Mesodermal cell (in vitro differentiated cells): ENCODE results near the gene GPR171.
A peak's percentile ranks its signal among the peaks of the same experiment; 100 is the strongest.

Source experiments
- H3K27ac ChIP-seq: 2 replicates; pipeline ENCODE4 v1.7.0; 2013; ENCODE audit warnings: mild to moderate bottlenecking, low read depth, low read length, moderate library complexity; ENCODE audit not compliant: severe bottlenecking
- H3K36me3 ChIP-seq: 2 replicates; pipeline ENCODE4 v1.7.1; 2013; ENCODE audit warnings: mild to moderate bottlenecking, low read length, moderate library complexity; ENCODE audit not compliant: control insufficient read depth, insufficient read depth
- H3K4me1 ChIP-seq: one replicate; pipeline ENCODE4 v1.7.1; 2013; ENCODE audit warnings: mild to moderate bottlenecking, low read length; ENCODE audit not compliant: insufficient read depth, control insufficient read depth, poor library complexity, severe bottlenecking
- H3K4me3 ChIP-seq: 2 replicates; pipeline ENCODE4 v1.7.0; 2013; ENCODE audit warnings: low read length, control low read depth, mild to moderate bottlenecking; ENCODE audit not compliant: insufficient read depth, poor library complexity, severe bottlenecking; ENCODE audit errors: extremely low read depth
- H3K9me3 ChIP-seq: 2 replicates; pipeline ENCODE4 v1.7.1; 2013; ENCODE audit warnings: mild to moderate bottlenecking, low read length, moderate library complexity; ENCODE audit not compliant: control insufficient read depth
- WGBS, 2 experiments: methylation state at CpG; one replicate each; pipeline ENCODE4 v1.1.5; 2013; ENCODE audit warnings: missing lambda C conversion rate in 2 of 2; ENCODE audit not compliant: insufficient coverage in 2 of 2; 5-methylcytosine and 5-hydroxymethylcytosine counted together

GPR171 gene

GRCh38 chr3:151199554-151200438, 3.2 kb downstream of the GPR171 start:
- no peaks in the 10 kb centered on the region for H3K9me3 ChIP-seq
- WGBS, 2 experiments, result 100% methylated on average over 2 of the region's 4 CpGs; no CpG with 5 or more reads in 1 of the 2 experiments
- no peaks in the 10 kb centered on the region for H3K4me1 ChIP-seq
- H3K27ac ChIP-seq, result no peak overlapping the region
- no peaks in the 10 kb centered on the region for H3K36me3 ChIP-seq
- H3K4me3 ChIP-seq, result no peak overlapping the region

GRCh38 chr3:151198849-151199248, 4.2 kb downstream of the GPR171 start:
- H3K27ac ChIP-seq, result no peak overlapping the region
- WGBS, 2 experiments, result 75 to 100% methylated on average over 1 to 3 of the region's 5 CpGs

DNA sequence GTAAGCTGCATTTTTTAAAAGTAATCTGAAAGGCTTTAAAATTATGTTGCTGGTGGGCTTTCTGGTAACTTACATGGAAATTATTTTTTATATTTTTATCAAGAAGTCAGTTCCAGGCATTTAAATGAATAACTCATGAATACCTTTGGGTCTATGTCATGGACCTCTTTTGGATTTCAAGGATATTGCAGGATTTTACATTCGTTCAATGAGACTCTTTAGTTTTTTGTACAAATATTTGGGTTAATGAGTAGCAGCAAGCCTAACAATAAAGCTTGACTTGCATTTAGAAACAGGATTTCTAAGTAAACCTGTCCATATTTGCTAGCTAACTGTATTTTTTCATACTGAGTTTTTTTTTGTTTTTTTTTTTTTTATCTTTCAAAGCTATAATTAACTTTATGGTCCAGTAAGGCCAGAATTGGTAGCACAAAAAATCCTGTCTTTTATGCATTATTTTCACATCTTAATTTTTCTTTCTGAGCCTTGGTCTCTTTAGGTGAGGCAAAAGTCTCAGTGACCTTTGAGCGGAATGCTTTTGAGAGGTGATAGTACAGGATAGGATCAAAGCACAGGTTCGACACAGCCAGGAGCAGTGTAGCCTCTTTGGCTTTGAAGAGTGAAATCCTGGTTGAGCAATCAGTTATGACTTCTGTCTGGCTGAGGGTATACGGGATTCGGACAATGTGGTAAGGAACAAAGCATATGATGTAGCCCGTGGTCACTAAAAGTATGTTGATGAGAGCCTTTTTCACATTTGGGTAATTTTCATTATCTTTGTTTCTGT, 4.8 kb downstream of the GPR171 start:
- H3K4me1 ChIP-seq, result no peaks in the 10 kb centered on the region
- H3K9me3 ChIP-seq, result no peaks in the 10 kb centered on the region
- no peak overlapping the region for H3K27ac ChIP-seq
- WGBS, 2 experiments, result 94 to 95% methylated on average over 5 to 6 of the region's 6 CpGs
- H3K4me3 ChIP-seq, result no peak overlapping the region
- no peaks in the 10 kb centered on the region for H3K36me3 ChIP-seq

More at GRCh38 chr3:151198849-151199248, 4.2 kb downstream of the GPR171 start:
- Histone ChIP-seq H3K36me3 (no peaks in the 10 kb centered on the region), H3K4me1 (no peaks in the 10 kb centered on the region), H3K9me3 (no peaks in the 10 kb centered on the region), H3K4me3 (no peak overlapping the region)

- no peak overlapping the region for H3K4me3 ChIP-seq
- no peak overlapping the region for H3K27ac ChIP-seq
- WGBS, 2 experiments, result 95 to 96% methylated on average over 6 to 7 of the region's 8 CpGs
- no peaks in the 10 kb centered on the region for H3K4me1 ChIP-seq
- no peaks in the 10 kb centered on the region for H3K9me3 ChIP-seq
- no peaks in the 10 kb centered on the region for H3K36me3 ChIP-seq
Observed at GRCh38 chr3:151197228-151197627, 5.8 kb downstream of the GPR171 start.

DNA sequence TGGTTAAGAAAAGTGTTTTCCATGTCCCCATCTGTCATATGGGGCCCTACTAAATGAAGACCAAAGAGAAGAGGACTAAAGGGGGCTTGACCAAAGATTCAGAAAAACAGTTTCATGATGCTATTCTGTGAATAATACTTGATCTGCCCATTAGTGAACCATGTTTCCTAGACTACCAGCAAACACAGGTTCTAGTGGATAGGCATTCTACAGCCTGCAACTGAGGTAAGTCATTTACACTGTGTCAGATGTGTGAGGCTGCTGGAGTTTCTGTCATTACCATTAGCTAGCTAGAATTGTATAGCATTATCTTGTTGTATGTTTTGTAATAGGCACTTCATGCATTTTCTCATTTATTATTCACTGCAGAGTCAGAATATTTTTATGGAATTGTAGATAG, 6.6 kb downstream of the GPR171 start:
- H3K4me3 ChIP-seq, result no peak overlapping the region
- no peak overlapping the region for H3K27ac ChIP-seq

GRCh38 chr3:151195826-151196225, 7.2 kb downstream of the GPR171 start:
- WGBS, 2 experiments, result no CpG with 5 or more reads among the region's 1 CpG
- H3K4me3 ChIP-seq, result no peak overlapping the region
- H3K27ac ChIP-seq, result no peak overlapping the region
- no peaks in the 10 kb centered on the region for H3K4me1 ChIP-seq
- no peaks in the 10 kb centered on the region for H3K9me3 ChIP-seq
- H3K36me3 ChIP-seq, result no peaks in the 10 kb centered on the region

More for the DNA sequence above, 6.6 kb downstream of the GPR171 start:
- Histone ChIP-seq H3K4me1 (no peaks in the 10 kb centered on the region), H3K9me3 (no peaks in the 10 kb centered on the region), H3K36me3 (no peaks in the 10 kb centered on the region)

DNA sequence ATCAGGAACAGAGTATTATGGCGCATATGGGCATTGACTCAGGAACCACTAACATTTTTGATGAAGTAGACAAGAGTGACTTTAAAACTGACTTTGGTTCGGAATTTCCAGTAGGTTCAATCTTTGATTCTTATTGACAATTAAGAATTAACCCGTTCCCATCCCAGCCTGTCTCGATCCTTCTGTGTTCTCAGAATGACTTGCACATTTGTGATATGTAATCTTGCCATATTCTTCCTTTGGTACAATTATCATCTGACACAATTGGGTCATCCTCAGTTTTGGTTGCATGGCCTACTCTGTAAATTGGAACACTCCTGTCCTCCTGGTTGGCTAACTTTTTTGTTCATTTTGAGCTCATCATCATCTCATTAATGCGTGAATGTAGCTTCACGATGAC, 10.5 kb downstream of the GPR171 start:
- no peak overlapping the region for H3K4me3 ChIP-seq
- H3K27ac ChIP-seq, result no peak overlapping the region
- H3K36me3 ChIP-seq, result peaks cover 3% of the 10 kb centered on the region
- no peaks in the 10 kb centered on the region for H3K4me1 ChIP-seq
- WGBS, 2 experiments, result 91 to 96% methylated on average over 4 of the region's 6 CpGs
- no peaks in the 10 kb centered on the region for H3K9me3 ChIP-seq

GRCh38 chr3:151191095-151191494, 11.9 kb downstream of the GPR171 start:
- no CpG with 5 or more reads among the region's 1 CpG for WGBS, 2 experiments
- Histone ChIP-seq H3K27ac (no peak overlapping the region), H3K9me3 (no peaks in the 10 kb centered on the region), H3K4me3 (no peak overlapping the region), H3K36me3 (peaks cover 7% of the 10 kb centered on the region), H3K4me1 (no peaks in the 10 kb centered on the region)

GRCh38 chr3:151183265-151183671, 19.7 kb downstream of the GPR171 start:
- WGBS, 2 experiments, result 89% methylated on average over 4 of the region's 5 CpGs; no CpG with 5 or more reads in 1 of the 2 experiments

GRCh38 chr3:151182349-151183079, 20.5 kb downstream of the GPR171 start:
- H3K9me3 ChIP-seq, result no peaks in the 10 kb centered on the region
- H3K4me1 ChIP-seq, result no peaks in the 10 kb centered on the region
- peaks cover 4% of the 10 kb centered on the region for H3K36me3 ChIP-seq
- WGBS, 2 experiments, result 78 to 86% methylated on average over 3 to 5 of the region's 5 CpGs
- peak overlapping the region; percentile 11 for H3K27ac ChIP-seq
- no peak overlapping the region for H3K4me3 ChIP-seq

More at GRCh38 chr3:151183265-151183671, 19.7 kb downstream of the GPR171 start:
- H3K4me1 ChIP-seq, result no peaks in the 10 kb centered on the region
- no peak overlapping the region for H3K4me3 ChIP-seq
- H3K9me3 ChIP-seq, result no peaks in the 10 kb centered on the region
- peak overlapping the region; percentile 11 for H3K27ac ChIP-seq
- H3K36me3 ChIP-seq, result peaks cover 4% of the 10 kb centered on the region
